Endodermal cell (in vitro differentiated cells): ENCODE results near the gene IGFBP3. TPM values are rescaled to one million over a fixed set of nuclear protein-coding genes. Genes with fewer than 3 reads are reported as not detected.

Source experiments
- DNase-seq: peaks from one replicate; pipeline ENCODE4 v3.0.0-alpha.2; 2017
- H3K27ac ChIP-seq: 2 replicates; pipeline ENCODE4 v1.5.1; 2013; ENCODE audit warnings: mild to moderate bottlenecking, low read depth, low read length, moderate library complexity
- H3K27me3 ChIP-seq: 2 replicates; pipeline ENCODE4 v1.6.1; 2013; ENCODE audit warnings: mild to moderate bottlenecking, low read length, moderate library complexity; ENCODE audit not compliant: insufficient read depth, control insufficient read depth, poor library complexity, severe bottlenecking
- H3K36me3 ChIP-seq: 2 replicates; pipeline ENCODE4 v1.7.0; 2013; ENCODE audit warnings: mild to moderate bottlenecking, low read length, moderate library complexity; ENCODE audit not compliant: control insufficient read depth, insufficient read depth
- H3K4me1 ChIP-seq: one replicate; pipeline ENCODE4 v1.7.0; 2013; ENCODE audit warnings: low read length; ENCODE audit not compliant: control insufficient read depth, insufficient read depth
- H3K4me3 ChIP-seq: 2 replicates; pipeline ENCODE4 v1.5.1; 2013; ENCODE audit warnings: mild to moderate bottlenecking, low read length, moderate library complexity
- H3K9ac ChIP-seq: 2 replicates; pipeline ENCODE4 v1.6.1; 2013; ENCODE audit warnings: mild to moderate bottlenecking, low read length, moderate library complexity; ENCODE audit not compliant: poor library complexity, severe bottlenecking; ENCODE audit errors: extremely low read depth
- H3K9me3 ChIP-seq: 2 replicates; pipeline ENCODE4 v1.6.1; 2013; ENCODE audit warnings: mild to moderate bottlenecking, low read length, moderate library complexity; ENCODE audit not compliant: control insufficient read depth
- H3K27ac Mint-ChIP-seq: 2 replicates; pipeline ENCODE4 v1.8.0; 2020; ENCODE audit warnings: mixed read lengths
- H3K27me3 Mint-ChIP-seq: 2 replicates; pipeline ENCODE4 v1.8.0; 2021; ENCODE audit warnings: mild to moderate bottlenecking, mixed read lengths; ENCODE audit not compliant: insufficient read depth
- H3K36me3 Mint-ChIP-seq: 2 replicates; pipeline ENCODE4 v1.8.0; 2020; ENCODE audit warnings: low read depth, mixed read lengths
- H3K4me1 Mint-ChIP-seq: 2 replicates; pipeline ENCODE4 v1.8.0; 2020; ENCODE audit warnings: mixed read lengths
- H3K4me3 Mint-ChIP-seq: 2 replicates; pipeline ENCODE4 v1.8.0; 2020; ENCODE audit warnings: mild to moderate bottlenecking, moderate library complexity, mixed read lengths
- H3K9me3 Mint-ChIP-seq: 2 replicates; pipeline ENCODE4 v1.8.0; 2020; ENCODE audit warnings: mild to moderate bottlenecking, mixed read lengths
- CTCF ChIP-seq: fragments of 200-600 bp; sonication (generic); conservative IDR thresholded peaks from 2 replicates; pipeline ENCODE4 v1.5.0; 2021; ENCODE audit warnings: antibody characterized with exemption, mild to moderate bottlenecking
- WGBS, 2 experiments: methylation state at CpG; one replicate each; pipeline versions ENCODE4 v1.1.5 to v1.1.7; 2013; ENCODE audit warnings: missing lambda C conversion rate in 2 of 2, mixed read lengths in 1 of 2; ENCODE audit not compliant: insufficient coverage in 1 of 2, insufficient read length in 1 of 2; 5-methylcytosine and 5-hydroxymethylcytosine counted together
- total RNA-seq, 2 donors: library from RNA; stranded (reverse); fragmentation: NEBNext Ultra II Directional in 1 of 2; extraction: Animal tissue kit (Norgen Biotek cat#: 25700) in 1 of 2; gene quantifications; 2 replicates in 1 of 2; 3 replicates in 1 of 2; pipeline ENCODE4 v1.2.1, GENCODE V29; 2021

Gene IGFBP3
- total RNA-seq, 2 donors from 2014 or later: 7.4 to 20.3 TPM

GRCh38 chr7:45882465-45882810 lies 38.6 kb downstream of the IGFBP3 start:
- Mint-ChIP-seq H3K4me3 (no peak overlapping the region), H3K36me3 (no peaks in the 10 kb centered on the region), H3K4me1 (peaks cover 5% of the 10 kb centered on the region), H3K9me3 (peaks cover 23% of the 10 kb centered on the region), H3K27me3 (peaks cover 29% of the 10 kb centered on the region), H3K27ac (no peak overlapping the region)
- DNase-seq: no peak
- TF ChIP-seq CTCF: no peak
- Histone ChIP-seq H3K27ac (no peak overlapping the region), H3K9ac (no peak overlapping the region), H3K36me3 (no peaks in the 10 kb centered on the region), H3K27me3 (peaks cover 7% of the 10 kb centered on the region), H3K4me3 (no peak overlapping the region), H3K9me3 (peaks cover 7% of the 10 kb centered on the region), H3K4me1 (no peaks in the 10 kb centered on the region)
- WGBS, 2 experiments: 69 to 82% methylated on average over 4 to 5 of the region's 5 CpGs

GRCh38 chr7:45881759-45882464 lies 39.2 kb downstream of the IGFBP3 start:
- Histone ChIP-seq H3K27me3 (peaks cover 2% of the 10 kb centered on the region), H3K4me1 (no peaks in the 10 kb centered on the region), H3K27ac (no peak overlapping the region), H3K4me3 (no peak overlapping the region), H3K9me3 (peaks cover 7% of the 10 kb centered on the region), H3K9ac (no peak overlapping the region), H3K36me3 (no peaks in the 10 kb centered on the region)
- H3K36me3 Mint-ChIP-seq: no peaks in the 10 kb centered on the region
- no peak overlapping the region for H3K4me3 Mint-ChIP-seq
- WGBS, 2 experiments: 86 to 92% methylated on average over 9 to 12 of the region's 12 CpGs
- no peak for DNase-seq
- H3K4me1 Mint-ChIP-seq: peaks cover 5% of the 10 kb centered on the region
- peaks cover 24% of the 10 kb centered on the region for H3K27me3 Mint-ChIP-seq
- no peak overlapping the region for H3K27ac Mint-ChIP-seq
- no peak for TF ChIP-seq CTCF
- peaks cover 27% of the 10 kb centered on the region for H3K9me3 Mint-ChIP-seq

- H3K36me3 Mint-ChIP-seq: no peaks in the 10 kb centered on the region
- H3K4me3 ChIP-seq: no peak overlapping the region
- H3K4me3 Mint-ChIP-seq: no peak overlapping the region
- no peak overlapping the region for H3K9ac ChIP-seq
- no peaks in the 10 kb centered on the region for H3K27me3 ChIP-seq
- no peak overlapping the region for H3K27ac ChIP-seq
- peaks cover 27% of the 10 kb centered on the region for H3K9me3 Mint-ChIP-seq
- H3K9me3 ChIP-seq: peaks cover 7% of the 10 kb centered on the region
- no peak overlapping the region for H3K27ac Mint-ChIP-seq
- peaks cover 5% of the 10 kb centered on the region for H3K4me1 Mint-ChIP-seq
- no peak for DNase-seq
- no peaks in the 10 kb centered on the region for H3K4me1 ChIP-seq
- no peak for TF ChIP-seq CTCF
- peaks cover 19% of the 10 kb centered on the region for H3K27me3 Mint-ChIP-seq
- WGBS, 2 experiments: 90 to 94% methylated on average over 2 to 9 of the region's 9 CpGs
- no peaks in the 10 kb centered on the region for H3K36me3 ChIP-seq
These were observed 39.8 kb downstream of the IGFBP3 start for GRCh38 chr7:45881280-45881758.
